GM19372 (cell line): Measurements from ENCODE around the gene EXOC4.

Source experiments
- ATAC-seq: cut with Tn5 transposase; IDR thresholded peaks from one replicate; pipeline ENCODE4 v1.9.1; 2021; ENCODE audit warnings: mild to moderate bottlenecking, low read depth, moderate library complexity; ENCODE audit not compliant: unreplicated experiment

The EXOC4 gene

DNA sequence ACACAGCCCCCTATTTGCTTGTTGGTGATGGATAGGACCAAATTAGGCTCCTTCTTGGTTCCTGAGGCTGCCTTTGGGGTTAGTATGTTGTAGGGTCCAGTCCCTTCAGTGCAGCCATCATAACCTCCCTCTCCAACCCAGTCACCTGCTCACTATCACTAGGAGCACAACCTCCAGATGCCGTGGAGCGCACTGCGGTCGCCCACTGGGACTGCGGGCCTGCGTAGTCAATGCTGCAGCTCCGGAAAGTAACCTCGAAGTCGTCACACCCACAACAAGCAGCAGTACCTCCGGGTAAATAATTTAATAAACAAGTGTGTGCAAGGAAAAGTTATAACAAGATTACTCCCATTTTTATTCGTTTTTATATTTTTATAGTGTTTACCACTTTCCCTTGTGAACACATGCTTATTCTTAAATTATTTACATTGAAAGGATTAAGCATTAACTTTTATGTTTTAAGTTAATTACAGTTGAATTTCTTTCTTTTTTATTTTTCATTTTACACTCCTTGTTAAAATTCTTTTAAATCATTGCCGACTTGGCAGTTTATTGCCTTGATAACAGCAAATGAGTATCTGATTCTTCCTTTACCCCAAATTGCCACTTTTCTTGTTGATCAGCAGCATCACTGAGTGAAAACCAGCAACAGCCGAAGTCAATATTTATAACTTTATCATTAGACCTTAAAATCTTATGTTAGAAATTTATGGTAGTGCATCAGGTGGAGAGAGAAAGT, 474.8 kb downstream of the EXOC4 start:
- no peak for ATAC-seq

DNA sequence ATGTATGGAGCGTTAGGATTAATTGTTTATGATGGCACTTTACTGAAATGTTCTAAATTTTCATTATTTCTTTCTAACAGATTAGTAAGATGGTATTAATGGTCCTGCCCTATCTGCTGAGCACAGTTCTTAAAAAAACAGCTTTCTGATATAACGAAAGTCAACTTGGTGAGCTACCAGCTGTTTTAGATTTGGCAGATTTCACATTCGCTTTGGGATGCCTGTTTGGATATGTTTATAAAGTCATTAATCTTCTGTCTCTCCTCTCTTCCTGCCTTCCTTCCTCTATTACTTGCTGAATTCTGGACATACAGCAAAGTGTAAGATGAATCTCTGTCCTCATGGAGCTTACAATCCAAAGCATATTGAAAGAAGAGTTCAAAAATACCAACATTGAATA, 477.5 kb downstream of the EXOC4 start:
- no peak for ATAC-seq

DNA sequence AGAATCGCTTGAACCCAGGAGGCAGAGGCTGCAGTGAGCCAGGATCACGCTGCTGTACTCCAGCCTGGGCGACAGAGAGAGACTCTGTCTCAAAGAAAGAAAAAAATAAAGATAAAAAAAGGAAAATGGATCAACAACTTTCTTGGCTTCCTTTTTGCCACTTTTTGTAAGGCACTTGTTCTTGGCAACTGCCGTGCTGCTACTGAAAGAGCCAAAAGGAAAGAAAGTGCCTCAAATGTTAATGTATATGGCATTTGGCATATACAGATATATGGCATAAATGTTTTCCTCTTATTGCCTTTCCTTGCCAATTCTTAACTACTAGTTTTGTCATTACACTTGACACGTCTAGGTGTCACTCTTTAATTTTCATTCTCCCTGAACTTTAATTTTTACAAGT, 480.5 kb downstream of the EXOC4 start:
- ATAC-seq, result no peak

DNA sequence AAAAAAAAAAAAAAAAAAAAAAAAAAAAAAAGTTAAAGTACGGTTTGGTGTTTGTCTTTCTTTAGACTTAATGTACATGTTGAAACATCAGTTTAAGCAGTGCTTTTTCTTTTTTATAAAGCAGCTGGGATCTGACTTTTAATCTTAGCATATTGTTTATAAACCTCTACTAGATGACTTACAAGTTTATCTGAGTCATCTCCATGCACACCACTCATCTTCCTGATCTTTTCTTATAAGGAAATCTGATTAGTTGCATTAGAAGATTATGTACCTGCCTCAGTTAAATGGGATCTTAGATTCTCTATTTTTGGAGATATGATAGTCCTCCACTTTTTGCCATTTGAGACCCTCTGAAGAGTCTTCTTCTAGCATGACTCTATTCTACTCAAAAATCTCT, 482.3 kb downstream of the EXOC4 start:
- ATAC-seq, result no peak

DNA sequence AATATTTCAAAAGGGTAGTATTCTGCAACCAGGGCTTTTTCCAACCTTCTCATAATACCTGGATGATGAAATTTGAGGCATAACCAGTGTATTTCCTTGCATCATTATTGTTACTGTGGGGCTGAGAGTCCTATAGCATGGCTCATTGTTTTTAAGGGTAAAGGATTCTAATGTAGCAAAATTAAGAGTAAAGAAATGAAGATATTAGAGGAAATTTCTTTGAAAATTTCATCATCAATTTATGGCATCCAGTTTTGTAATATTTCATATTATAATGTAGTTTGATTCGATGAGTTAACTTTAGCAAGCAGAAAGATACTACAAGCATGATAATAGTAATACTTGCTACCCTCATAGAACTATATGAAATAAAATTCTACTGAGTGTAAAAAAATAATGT, 486.9 kb downstream of the EXOC4 start:
- no peak for ATAC-seq

DNA sequence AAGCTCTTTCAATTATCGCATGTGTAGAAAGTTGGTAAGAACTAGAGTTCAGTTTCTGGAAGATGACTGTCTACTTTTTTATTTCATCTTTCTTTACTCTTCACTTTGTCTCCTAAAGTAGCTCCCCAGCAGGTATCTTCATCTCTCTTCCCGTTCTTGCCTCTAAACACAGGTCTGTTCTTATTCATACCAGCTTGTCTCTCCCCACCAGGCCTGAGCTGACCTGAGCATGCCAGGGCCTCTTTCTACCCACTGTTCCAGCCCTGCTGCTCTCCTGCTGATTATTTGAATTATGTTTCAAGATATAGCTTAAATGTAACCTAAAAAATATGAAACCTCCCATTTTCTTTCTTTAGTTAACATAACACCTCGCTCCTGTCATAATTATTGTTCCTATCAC, 488.2 kb downstream of the EXOC4 start:
- no peak for ATAC-seq

DNA sequence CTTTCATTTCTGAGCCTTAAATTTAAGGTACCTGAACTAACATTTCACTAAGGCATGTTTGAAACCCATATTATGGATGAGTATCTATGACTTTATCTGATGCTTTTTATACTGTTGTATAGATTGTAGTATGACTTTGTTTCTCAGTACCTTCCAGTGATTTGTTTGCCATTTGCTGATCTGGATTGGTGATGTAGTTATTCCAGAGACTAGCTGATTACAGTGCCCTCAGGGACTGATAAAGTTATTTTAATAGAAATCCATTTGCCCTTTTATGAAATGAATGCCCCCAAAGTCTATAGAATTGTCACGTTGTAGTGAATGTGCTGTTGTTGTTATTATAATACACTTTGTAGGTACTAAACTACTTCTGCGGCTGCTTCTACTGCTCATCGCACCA, 488.8 kb downstream of the EXOC4 start:
- ATAC-seq, result no peak

DNA sequence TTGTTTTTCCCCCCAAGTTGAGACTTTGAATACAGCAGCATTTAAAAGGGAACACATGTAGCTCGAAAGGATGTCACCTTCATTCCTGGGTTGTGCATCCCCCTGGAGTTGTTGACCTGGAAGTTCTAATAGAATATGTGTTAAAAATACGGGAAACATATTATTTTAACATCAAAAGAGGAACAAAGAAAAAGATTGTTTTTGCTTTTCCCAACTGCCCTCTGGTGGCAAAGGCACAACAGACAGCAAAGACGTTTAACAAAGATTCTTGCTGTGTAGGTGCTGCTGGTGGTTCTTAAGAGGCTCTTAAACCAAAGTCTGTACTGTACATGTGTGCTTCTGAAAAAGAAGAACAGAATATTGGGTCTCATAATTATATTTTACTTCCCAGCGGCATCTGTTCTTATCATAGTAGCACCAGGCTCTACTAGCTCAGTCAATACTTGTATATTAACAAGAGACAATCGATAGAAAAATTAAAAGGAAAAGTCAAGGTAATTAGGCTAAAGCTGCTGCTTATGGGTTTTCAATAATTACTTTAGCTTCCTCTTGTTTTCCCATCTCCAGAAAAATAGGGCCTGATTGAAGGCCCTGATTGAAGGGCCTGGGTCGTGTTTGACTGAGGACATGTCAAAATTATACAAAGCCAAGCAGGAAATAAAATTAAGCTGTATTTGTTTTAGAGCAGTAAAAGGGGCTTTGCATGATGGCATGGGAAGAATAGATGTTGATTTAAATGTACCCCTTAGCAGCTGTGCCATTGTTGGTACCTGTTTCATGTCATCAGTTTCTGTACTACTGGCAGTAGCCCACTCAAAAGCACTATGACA, 490.0 kb downstream of the EXOC4 start:
- no peak for ATAC-seq

DNA sequence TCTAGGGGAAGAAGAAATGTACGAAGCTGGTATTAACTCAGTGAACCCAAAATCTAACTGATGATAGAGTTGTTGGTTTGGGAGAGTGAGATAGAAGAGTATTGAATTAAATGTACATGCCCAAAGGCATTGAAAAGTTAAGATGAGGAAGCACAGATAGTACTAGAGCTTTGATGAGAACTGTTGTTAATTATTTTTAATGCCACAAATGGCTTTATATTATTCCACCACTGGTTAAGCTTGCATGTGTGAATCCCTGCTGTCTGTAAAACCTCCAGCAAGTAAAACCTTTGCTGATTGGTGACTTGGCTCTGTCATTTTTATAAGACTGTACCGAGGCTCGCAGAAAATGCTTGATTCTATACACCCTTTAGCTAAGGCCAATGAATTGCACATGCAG, 491.6 kb downstream of the EXOC4 start:
- ATAC-seq, result no peak

DNA sequence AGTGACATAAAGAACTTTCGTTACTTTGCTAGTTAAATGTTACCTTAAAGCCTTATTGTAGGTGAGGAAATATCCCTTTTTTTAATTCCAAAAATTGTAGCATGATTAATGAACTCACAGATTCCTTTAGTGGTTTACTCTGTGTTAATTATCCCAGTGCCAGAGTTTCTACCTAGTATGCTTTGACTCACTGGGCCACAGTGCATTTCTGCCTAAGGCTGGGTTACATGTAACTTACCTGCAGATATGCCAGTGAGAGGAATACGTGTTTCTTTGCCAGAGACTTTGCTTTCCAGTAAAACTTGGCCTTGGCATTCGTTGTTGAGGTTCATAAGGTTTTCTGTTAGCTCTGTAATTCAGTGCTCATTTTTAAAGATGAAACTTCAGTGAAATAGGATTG, 493.4 kb downstream of the EXOC4 start:
- no peak for ATAC-seq

DNA sequence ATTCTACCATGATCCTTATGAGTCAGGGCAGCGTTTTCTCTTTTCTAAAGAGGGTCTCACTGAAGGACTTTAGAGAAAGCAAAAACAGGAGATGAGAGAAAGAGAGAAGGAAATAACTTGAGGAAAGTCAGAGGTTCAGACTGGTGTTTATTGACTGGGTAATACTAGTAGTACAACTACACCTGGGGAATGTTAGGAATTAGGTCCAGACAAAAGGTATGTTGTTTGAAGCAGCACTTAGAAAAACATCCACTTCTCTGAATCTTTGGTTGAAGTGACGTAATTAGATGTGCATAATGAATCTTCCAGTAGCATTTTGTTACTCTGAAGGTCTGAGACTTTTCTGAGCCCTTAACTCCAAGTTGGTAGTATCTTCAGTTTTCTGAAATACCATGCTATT, 494.0 kb downstream of the EXOC4 start:
- no peak for ATAC-seq

DNA sequence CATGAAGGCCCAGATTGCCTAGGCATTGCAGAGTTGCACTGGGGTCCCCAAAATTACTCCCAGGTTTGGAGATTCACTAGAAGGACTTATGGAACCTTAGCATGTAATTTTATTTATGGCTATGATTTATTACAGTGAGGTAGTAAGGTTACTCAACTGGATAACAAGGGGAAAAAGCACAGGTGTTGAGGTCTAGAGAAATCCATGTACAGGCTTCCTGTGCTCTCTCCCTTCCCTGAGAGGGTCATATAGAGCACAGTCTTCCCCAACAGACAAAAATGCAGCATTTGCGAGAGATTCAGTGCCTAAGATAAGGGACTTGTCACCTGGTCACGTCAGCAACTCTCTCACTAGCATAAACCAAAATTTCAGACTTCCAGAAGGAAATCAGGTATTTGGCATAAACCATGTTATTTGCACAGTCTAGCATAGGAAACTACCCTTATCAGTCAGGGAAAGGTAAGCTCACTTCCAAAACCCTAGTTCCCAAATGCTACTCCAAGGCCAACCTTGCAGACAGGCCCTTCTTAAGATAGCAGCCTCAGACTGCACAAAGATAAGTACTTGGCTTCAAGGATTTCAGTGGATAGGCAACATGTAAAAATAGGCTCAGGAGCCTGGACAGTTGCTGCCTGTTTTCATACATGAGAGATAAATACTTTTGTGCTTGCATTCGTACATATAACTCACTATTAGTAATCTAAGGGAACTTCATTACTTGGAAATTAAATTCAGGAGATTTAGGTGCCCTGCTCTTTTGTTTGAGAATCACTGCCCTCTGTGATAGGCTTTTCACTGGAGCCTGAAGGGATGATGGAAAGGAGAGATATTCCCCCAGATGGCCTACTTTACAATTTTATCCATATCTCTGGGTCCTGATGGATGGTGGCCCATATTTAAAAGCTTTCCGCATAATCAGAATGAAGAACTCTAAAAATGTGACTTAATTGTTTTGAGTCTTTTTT, 495.8 kb downstream of the EXOC4 start:
- ATAC-seq, result no peak

DNA sequence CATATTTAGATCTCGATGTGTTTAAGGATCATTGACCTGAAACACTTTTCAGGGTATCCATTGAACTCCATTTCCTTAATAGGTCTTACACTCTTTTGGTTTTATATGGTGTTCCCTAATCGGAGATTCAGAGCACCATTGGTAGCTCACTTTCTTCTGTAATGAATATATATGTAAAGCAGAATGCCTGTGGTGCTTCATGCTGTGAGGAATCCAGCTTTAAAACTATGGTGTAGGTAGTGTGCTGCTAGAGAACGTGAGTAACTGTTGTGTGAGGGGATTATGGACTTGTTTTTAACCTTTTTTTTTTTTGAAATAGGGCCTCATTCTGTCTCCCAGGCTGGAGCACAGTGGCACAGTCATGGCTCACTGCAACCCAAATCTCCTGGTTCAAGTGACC, 497.4 kb downstream of the EXOC4 start:
- ATAC-seq, result no peak

DNA sequence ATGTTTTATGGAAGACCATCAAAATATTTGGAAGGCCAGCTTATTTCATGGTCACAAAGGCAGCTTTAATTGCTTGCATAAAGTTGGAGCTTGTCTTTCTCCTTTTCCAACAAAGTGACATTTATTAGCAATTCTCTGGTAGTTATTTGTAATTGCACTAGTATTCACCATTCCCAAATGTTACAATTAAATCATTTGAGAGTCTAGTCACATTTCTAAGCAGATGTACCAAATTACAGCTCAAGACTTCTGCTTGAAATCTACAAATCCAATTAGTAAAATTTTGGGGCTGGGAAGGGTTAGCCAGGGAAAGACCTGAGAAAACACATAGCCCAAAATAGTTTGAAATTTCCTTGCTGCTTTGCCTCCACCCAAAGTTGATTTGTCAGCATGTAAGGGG, 498.2 kb downstream of the EXOC4 start:
- ATAC-seq, result no peak

DNA sequence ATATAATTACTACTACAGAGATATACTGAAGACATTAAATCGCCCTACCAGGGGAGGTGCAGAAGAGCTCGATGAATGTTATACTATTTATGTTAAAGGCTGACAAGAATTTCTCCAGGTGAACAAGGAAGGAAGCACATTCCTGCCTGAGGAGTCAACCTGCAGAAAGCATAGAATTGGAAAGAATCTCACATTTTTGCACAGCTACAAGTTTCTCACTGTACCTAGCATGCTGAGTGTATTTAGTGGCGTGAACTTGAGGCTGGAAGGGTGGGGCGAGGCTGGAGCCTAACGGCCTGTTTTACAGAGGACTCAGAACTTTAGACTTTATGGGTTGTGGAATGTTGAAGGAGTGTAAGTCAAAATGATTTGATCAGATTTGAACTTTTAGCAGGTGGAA, 500.6 kb downstream of the EXOC4 start:
- ATAC-seq, result no peak

DNA sequence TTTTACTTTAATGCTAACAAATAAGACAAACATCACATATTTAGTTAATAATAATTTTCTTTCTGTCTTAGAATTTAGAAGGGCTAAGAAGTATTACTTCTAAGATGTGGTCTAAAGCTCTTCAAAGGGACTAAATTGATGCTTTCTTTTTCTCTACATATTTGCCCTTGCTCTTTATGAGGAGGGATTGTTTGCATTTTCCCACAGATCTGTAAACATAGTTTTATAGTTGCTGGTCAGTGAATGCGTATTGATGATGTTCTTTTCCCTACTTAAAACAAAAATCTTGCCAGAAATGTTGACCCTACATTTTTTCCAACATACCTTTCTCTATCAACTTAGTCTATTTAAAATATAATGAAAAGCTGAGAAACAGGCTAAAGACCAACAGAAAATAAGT, 501.8 kb downstream of the EXOC4 start:
- ATAC-seq, result no peak

DNA sequence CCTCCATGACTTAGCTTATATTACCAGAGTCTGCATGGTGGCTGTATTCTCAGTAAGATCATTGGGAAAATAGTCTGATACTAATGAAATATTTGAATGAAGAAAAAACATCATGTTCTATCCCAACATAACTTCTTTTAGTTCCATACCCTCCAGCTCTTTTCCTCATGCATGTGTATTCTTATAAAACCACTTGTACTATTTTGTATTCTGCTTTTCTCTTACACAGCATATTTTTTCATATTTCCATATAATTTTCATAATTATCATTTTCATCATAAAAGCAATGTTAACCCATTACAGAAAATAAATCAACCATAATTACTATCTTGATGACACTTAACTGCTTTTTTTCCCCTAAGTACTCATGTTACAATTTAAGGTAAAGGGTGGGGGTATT, 503.0 kb downstream of the EXOC4 start:
- ATAC-seq, result no peak

DNA sequence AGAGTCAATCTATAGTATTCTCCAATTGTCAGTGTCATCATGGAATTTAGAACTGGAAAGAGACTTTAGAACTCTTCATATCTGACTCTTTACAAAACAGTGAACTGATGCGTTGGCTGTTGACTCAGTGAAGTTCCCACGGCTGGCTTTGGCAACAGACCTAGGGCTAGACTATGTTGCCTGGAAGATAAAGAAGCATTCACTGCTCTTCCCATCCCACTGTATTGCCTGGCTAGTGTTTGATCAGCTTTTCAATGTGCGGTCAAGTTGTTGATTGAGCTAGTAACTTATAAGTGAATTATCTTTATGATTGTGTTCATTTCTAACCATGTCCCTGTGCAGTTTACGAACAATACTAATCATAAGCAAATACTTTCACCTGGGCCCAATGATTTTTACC, 508.6 kb downstream of the EXOC4 start:
- no peak for ATAC-seq

DNA sequence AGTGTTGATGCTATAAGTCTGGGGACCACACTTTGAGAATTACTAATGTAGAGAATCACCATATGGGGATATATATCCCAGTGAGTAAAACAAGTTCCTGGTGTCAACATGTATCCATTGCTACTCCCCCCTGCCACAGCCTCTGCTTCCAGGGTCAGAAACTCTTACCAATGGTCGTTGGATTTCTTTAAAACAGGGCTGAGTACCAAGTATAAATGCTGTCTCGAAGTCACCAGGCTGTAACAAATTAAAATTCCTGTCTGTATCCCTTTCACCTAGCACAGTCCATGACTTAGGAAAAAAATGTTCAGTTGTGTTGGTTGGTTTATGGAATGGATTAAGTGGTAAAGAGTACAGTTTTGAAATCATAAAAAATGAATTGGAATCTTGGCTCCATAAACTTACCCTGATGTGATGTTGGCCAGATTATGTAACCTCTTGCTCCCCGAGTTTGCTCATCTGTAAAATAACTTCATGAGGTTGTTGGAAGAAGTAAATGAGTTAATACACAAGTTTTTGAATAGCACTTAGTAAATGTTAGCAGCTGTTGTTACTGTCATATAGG, 510.3 kb downstream of the EXOC4 start:
- ATAC-seq, result no peak

DNA sequence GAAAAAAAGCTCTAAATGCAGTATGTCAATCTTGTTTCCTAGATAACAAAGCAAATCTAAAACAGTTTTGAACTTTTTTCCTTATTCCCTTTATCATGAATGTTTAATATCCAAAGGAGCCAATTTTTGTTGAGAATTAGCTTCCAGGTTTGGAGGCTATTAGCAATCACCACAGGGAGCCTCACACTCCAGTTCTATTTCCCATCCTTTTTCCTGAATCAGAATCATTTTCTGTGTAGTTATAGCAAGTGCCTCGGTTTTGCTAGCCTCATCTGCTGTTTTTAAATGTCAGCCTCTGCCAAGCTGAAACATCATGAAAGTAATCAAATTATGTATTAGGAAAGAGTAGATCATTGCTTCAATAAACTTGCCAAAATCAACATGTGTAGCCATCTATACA, 516.8 kb downstream of the EXOC4 start:
- no peak for ATAC-seq
